Liver (tissue), 9 donors: ENCODE measurements around the gene TRIM52. TPM values are rescaled to one million over a fixed set of nuclear protein-coding genes. Genes with fewer than 3 reads are reported as not detected.

Experiments used
- DNase-seq: peaks from one replicate; pipeline ENCODE4 v3.0.0-alpha.2; 2017; ENCODE audit warnings: low spot score
- H3K27ac ChIP-seq, 2 donors: one replicate each; pipeline ENCODE4 v1.7.0; 2013; ENCODE audit warnings: inconsistent platforms in 2 of 2, low read length in 2 of 2, control low read depth in 1 of 2, low read depth in 1 of 2, mild to moderate bottlenecking in 1 of 2
- H3K27me3 ChIP-seq, 4 donors: one replicate each; pipeline versions ENCODE4 v1.6.1 to v1.7.0; 2013; ENCODE audit warnings: low read length in 3 of 4, inconsistent platforms in 1 of 4, mild to moderate bottlenecking in 1 of 4, moderate library complexity in 1 of 4; ENCODE audit not compliant: control insufficient read depth in 4 of 4, insufficient read depth in 4 of 4
- H3K36me3 ChIP-seq, 4 donors: one replicate each; pipeline versions ENCODE4 v1.6.1 to v1.7.0; 2013; ENCODE audit warnings: low read length in 3 of 4, mild to moderate bottlenecking in 3 of 4, low read depth in 1 of 4, moderate library complexity in 1 of 4; ENCODE audit not compliant: control insufficient read depth in 4 of 4, insufficient read depth in 3 of 4
- H3K4me1 ChIP-seq, 4 donors: one replicate each; pipeline versions ENCODE4 v1.6.1 to v1.7.0; 2013; ENCODE audit warnings: low read length in 3 of 4, mild to moderate bottlenecking in 3 of 4, moderate library complexity in 1 of 4; ENCODE audit not compliant: control insufficient read depth in 4 of 4, insufficient read depth in 4 of 4
- H3K4me3 ChIP-seq, 3 donors: one replicate each; pipeline versions ENCODE4 v1.6.1 to v1.7.0; 2013; ENCODE audit warnings: low read length in 3 of 3, control low read depth in 1 of 3, low read depth in 1 of 3, mild to moderate bottlenecking in 1 of 3
- H3K9ac ChIP-seq, 2 donors: one replicate each; pipeline ENCODE4 v1.7.0; 2013; ENCODE audit warnings: low read length in 2 of 2, mild to moderate bottlenecking in 2 of 2, moderate library complexity in 2 of 2, control low read depth in 1 of 2, low read depth in 1 of 2
- H3K9me3 ChIP-seq, 4 donors: one replicate each; pipeline versions ENCODE4 v1.6.1 to v1.7.0; 2013; ENCODE audit warnings: low read length in 3 of 4; ENCODE audit not compliant: control insufficient read depth in 4 of 4
- ATF3 ChIP-seq: IDR thresholded peaks from 2 replicates; pipeline ENCODE4 v1.6.1; 2016; ENCODE audit warnings: antibody characterized with exemption
- CTCF ChIP-seq: fragments of 150-350 bp; IDR thresholded peaks from 2 replicates; pipeline ENCODE4 v1.5.1; 2017; ENCODE audit warnings: improper control_type of control experiment, low read depth, low read length; ENCODE audit not compliant: missing input control
- FOXA1 ChIP-seq: IDR thresholded peaks from 2 replicates; pipeline ENCODE4 v1.6.1; 2016; ENCODE audit warnings: antibody characterized with exemption
- FOXA2 ChIP-seq: IDR thresholded peaks from 2 replicates; pipeline ENCODE4 v1.6.1; 2016; ENCODE audit warnings: antibody characterized with exemption
- GABPA ChIP-seq, 2 donors: IDR thresholded peaks in 1 of 2; conservative IDR thresholded peaks in 1 of 2; 2 replicates each; pipeline ENCODE4 v1.6.1; 2016; ENCODE audit warnings: antibody characterized with exemption in 2 of 2, mild to moderate bottlenecking in 1 of 2, moderate library complexity in 1 of 2
- HNF4A ChIP-seq, 2 donors: conservative IDR thresholded peaks; 2 replicates each; pipeline ENCODE4 v1.6.1; 2016; ENCODE audit warnings: antibody characterized with exemption in 2 of 2, mild to moderate bottlenecking in 2 of 2
- HNF4G ChIP-seq: IDR thresholded peaks from 2 replicates; pipeline ENCODE4 v1.6.1; 2016; ENCODE audit warnings: antibody characterized with exemption
- JUND ChIP-seq, 2 donors: IDR thresholded peaks; 2 replicates each; pipeline ENCODE4 v1.6.1; 2016; ENCODE audit warnings: antibody characterized with exemption in 2 of 2
- NR2F2 ChIP-seq: IDR thresholded peaks from 2 replicates; pipeline ENCODE4 v1.6.1; 2016; ENCODE audit warnings: antibody characterized with exemption
- RAD21 ChIP-seq, 2 donors: IDR thresholded peaks; 2 replicates each; pipeline ENCODE4 v1.6.1; 2016; ENCODE audit warnings: antibody characterized with exemption in 2 of 2, mild to moderate bottlenecking in 2 of 2
- REST ChIP-seq: IDR thresholded peaks from 2 replicates; pipeline ENCODE4 v1.6.1; 2016; ENCODE audit warnings: antibody characterized with exemption, mild to moderate bottlenecking
- TAF1 ChIP-seq: conservative IDR thresholded peaks from 2 replicates; pipeline ENCODE4 v1.6.1; 2016; ENCODE audit warnings: antibody characterized with exemption, mild to moderate bottlenecking
- ZBTB33 ChIP-seq: IDR thresholded peaks from 2 replicates; pipeline ENCODE4 v1.6.1; 2016; ENCODE audit warnings: antibody characterized with exemption
- WGBS: extraction: QIAGEN DNeasy Blood & Tissue Kit; methylation state at CpG from one replicate; pipeline ENCODE4 v1.1.7; 2013; 5-methylcytosine and 5-hydroxymethylcytosine counted together
- polyA plus RNA-seq, 2 donors: library from polyadenylated mRNA; stranded (reverse) in 1 of 2; unstranded in 1 of 2; fragments of 200-250 nt in 1 of 2; fragments of >200 nt in 1 of 2; fragmentation: Nextera tagmentation in 1 of 2; extraction: Ambion mirVana in 1 of 2; gene quantifications; one replicate each; pipeline versions ENCODE4 v1.2.1 to v1.2.3, GENCODE V29; 2013 to 2015
- total RNA-seq, 2 donors: library from RNA; depleted of rRNA; stranded (reverse); fragments of >200 nt; gene quantifications; one replicate each; pipeline ENCODE4 v1.2.3, GENCODE V29; 2014
- TF ChIP-seq, protein P1 (sequence below): IDR thresholded peaks from 2 replicates; pipeline ENCODE4 v1.6.1; 2016; ENCODE audit warnings: antibody characterized with exemption
- donor health status: healthy.
- donor health status: healthy.
- donor health status: healthy.
- donor health status: healthy.
- donor health status: healthy.

TRIM52 gene
- total and polyA plus RNA-seq, 4 donors = 2.8 to 11.4 (median 6.3) TPM

GRCh38 chr5:181236471-181236870 is 24.5 kb downstream of the TRIM52 start:
- no peak for TF ChIP-seq FOXA2
- TF ChIP-seq GABPA (IDR thresholded peaks at IDR 0.05 in 1 of 2, conservative IDR thresholded peaks at IDR 0.05 in 1 of 2) = no peak
- TF ChIP-seq ZBTB33 = no peak
- no peak for TF ChIP-seq JUND (IDR thresholded peaks at IDR 0.05)
- no peak for TF ChIP-seq ATF3
- TF ChIP-seq REST = no peak
- TF ChIP-seq HNF4G = no peak
- TF ChIP-seq, protein P1, sequence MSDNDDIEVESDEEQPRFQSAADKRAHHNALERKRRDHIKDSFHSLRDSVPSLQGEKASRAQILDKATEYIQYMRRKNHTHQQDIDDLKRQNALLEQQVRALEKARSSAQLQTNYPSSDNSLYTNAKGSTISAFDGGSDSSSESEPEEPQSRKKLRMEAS = no peak
- H3K36me3 ChIP-seq = peaks cover 33 to 88% (median 63%) of the 10 kb centered on the region in 4 donors

GRCh38 chr5:181235689-181236366 is 25.1 kb downstream of the TRIM52 start:
- TF ChIP-seq CTCF = no peak
- TF ChIP-seq RAD21 (IDR thresholded peaks at IDR 0.05) = no peak
- TF ChIP-seq REST = no peak
- TF ChIP-seq FOXA1 = no peak
- TF ChIP-seq TAF1 = no peak
- TF ChIP-seq GABPA (IDR thresholded peaks at IDR 0.05 in 1 of 2, conservative IDR thresholded peaks at IDR 0.05 in 1 of 2) = no peak
- no peak for TF ChIP-seq HNF4A (conservative IDR thresholded peaks at IDR 0.05)
- TF ChIP-seq NR2F2 = no peak
- Histone ChIP-seq H3K4me1 (no peaks in the 10 kb centered on the region), H3K4me3 (no peak overlapping the region), H3K36me3 (peaks cover 32 to 87% (median 60%) of the 10 kb centered on the region in 4 donors), H3K9me3 (no peaks in the 10 kb centered on the region), H3K9ac (no peak overlapping the region), H3K27me3 (no peaks in the 10 kb centered on the region), H3K27ac (no peak overlapping the region)
- no peak for DNase-seq
- 86% methylated on average over 5 of the region's 5 CpGs for WGBS

More at GRCh38 chr5:181236471-181236870, 24.5 kb downstream of the TRIM52 start:
- DNase-seq = no peak
- H3K27ac ChIP-seq = no peak overlapping the region
- H3K4me1 ChIP-seq = peaks cover 0 to 2% (median under 1%) of the 10 kb centered on the region in 4 donors
- 91% methylated on average over 6 of the region's 6 CpGs for WGBS
- H3K27me3 ChIP-seq = no peaks in the 10 kb centered on the region
- no peaks in the 10 kb centered on the region for H3K9me3 ChIP-seq
- H3K9ac ChIP-seq = no peak overlapping the region
- no peak overlapping the region for H3K4me3 ChIP-seq
